Retinal pigment epithelial cell (primary cell): Measurements from ENCODE around the gene SPATS2L.

Source experiments
- DNase-seq: peaks from one replicate; pipeline ENCODE4 v3.0.0-alpha.2; 2010; ENCODE audit warnings: low read depth
- H3K4me3 ChIP-seq: 2 replicates; pipeline ENCODE4 v1.5.1; 2011; ENCODE audit warnings: mild to moderate bottlenecking, low read length, control low read depth, moderate library complexity
- CTCF ChIP-seq: conservative IDR thresholded peaks from 2 replicates; pipeline ENCODE4 v1.5.1; 2011; ENCODE audit warnings: low read depth, low read length, control low read depth, inconsistent platforms

SPATS2L gene

GRCh38 chr2:200321780-200322534 lies 15.5 kb downstream of the SPATS2L start:
- no peak for TF ChIP-seq CTCF
- no peak for DNase-seq
- H3K4me3 ChIP-seq = no peak overlapping the region

GRCh38 chr2:200322607-200323006 lies 16.1 kb downstream of the SPATS2L start:
- DNase-seq = no peak
- no peak overlapping the region for H3K4me3 ChIP-seq
- no peak for TF ChIP-seq CTCF

- no peak for DNase-seq
- no peak for TF ChIP-seq CTCF
- H3K4me3 ChIP-seq = no peak overlapping the region
These were observed 17.9 kb downstream of the SPATS2L start for GRCh38 chr2:200324362-200324761.

- no peak for TF ChIP-seq CTCF
- H3K4me3 ChIP-seq = no peak overlapping the region
- no peak for DNase-seq
These were observed 22.9 kb downstream of the SPATS2L start for GRCh38 chr2:200329384-200329783.

GRCh38 chr2:200329798-200330197 lies 23.3 kb downstream of the SPATS2L start:
- H3K4me3 ChIP-seq = no peak overlapping the region
- no peak for TF ChIP-seq CTCF
- DNase-seq = no peak

GRCh38 chr2:200330351-200331060 lies 24.0 kb downstream of the SPATS2L start:
- no peak for TF ChIP-seq CTCF
- no peak overlapping the region for H3K4me3 ChIP-seq
- DNase-seq = peak; percentile 73

GRCh38 chr2:200331061-200331400 lies 24.5 kb downstream of the SPATS2L start:
- no peak for TF ChIP-seq CTCF
- DNase-seq = no peak
- no peak overlapping the region for H3K4me3 ChIP-seq
